ENCODE measurements around the gene MRGPRE.

The MRGPRE gene

DNA sequence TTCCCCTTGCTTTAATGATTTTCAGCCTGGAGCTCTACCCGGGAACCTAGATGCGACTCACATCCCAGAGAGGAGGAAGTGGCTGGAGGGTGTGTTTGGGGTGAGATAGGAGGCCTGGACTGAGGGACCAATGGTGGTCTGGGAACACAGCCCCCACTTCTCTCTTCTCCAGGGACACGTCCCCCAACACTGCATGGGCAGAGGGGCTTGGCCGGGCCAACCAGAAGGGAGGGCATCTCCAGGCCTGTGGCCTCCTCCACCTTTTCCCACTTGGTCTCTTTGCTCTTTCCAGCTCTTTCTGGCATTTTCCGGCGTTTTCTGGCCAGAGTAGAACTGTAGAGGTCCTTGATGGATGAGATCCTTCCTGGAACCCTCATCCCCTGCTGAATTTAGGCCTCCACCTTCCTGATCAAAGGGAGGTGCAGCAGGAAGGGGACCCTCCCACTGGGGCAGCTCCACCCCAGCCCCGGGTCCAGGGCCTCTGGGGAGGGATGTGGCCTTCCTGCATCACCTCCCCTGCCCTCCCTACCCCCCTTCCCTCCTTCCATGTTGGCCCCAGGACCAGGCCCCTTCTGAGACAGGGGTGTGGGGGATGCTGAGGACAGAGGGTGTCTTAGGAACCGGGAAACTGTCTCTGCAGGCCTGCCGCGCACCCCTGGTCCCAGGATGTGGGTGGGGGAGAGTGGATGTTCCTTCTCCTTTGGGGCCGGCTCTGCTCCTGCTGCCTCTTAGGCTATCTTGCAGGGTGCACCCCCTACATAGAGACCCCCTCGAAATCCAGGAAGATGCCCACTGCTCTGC, 38.0 kb downstream of the MRGPRE start:
- DNase-seq, result no peak

DNA sequence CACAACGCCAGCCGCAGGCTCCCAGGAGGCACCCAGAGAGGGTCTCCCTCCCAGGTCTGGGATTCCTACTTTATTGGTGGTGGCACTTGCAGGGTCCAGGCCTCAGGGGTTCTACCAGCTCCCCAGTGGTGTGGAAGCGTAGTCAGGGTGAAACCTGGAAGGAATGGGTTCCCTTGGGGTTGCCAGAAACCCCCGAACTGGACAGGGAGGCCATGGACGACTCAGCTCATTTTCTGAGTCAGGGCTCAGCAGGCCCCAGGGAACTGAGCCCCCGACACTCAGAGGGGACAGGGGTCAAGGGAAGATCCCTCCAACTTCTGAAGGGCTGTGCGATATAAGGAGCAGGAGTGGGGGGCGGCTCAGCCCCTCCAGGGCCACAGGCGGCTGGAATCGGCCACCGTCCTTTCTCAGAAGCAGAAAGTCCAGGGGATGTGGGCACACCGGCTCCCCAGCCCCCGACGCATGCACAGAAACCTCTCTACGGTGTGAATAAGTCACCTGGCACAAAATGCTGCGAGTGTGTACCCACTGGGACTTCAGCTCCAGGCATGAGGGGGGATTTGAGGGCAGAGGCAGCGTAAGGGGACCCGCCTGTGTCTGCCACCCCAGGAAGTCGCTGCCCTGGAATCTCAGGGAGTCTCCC, 38.7 kb downstream of the MRGPRE start:
- no peak for DNase-seq

DNA sequence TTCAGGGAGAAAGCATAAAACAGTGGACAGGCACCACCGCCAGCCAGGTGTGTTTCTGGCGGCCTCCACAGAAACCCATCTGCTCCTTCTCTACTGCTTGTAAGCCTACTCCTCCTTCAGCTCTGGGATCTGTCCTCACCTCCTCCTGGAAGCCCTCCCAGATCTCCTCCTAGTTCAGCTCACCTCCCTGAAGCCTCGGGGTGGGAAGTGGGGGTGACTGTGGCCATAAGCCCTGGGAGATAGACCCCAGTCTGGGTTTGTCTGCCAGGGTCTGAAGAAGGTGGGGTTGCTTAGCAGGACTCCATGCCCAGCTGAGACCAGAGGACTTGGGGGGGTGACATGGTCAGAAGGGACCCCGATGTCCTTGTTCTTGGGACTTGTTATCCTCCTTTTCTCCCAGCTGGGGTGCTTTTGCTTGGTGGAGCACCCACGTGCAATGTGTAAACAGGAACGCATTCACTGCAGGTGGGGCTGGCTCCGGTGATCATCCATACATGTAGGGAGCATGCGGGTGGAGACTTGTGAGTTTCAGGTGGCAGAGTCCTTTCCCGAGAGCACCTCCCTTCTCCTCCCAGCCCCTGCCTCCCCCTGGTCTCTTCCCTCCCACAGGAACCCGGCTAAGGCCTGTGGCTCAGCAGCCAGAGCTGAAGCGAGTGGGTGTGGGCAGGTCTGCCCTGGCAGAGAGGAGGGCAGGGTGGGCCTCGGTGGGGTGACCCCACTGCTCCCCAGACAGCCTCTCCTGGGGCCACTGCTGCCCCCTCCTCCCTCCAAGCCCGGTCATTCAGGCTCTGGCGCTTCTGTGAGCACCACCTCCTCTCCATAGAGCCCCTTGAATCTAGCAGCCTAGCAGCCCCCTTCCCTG, 39.5 kb downstream of the MRGPRE start:
- DNase-seq, result no peak

DNA sequence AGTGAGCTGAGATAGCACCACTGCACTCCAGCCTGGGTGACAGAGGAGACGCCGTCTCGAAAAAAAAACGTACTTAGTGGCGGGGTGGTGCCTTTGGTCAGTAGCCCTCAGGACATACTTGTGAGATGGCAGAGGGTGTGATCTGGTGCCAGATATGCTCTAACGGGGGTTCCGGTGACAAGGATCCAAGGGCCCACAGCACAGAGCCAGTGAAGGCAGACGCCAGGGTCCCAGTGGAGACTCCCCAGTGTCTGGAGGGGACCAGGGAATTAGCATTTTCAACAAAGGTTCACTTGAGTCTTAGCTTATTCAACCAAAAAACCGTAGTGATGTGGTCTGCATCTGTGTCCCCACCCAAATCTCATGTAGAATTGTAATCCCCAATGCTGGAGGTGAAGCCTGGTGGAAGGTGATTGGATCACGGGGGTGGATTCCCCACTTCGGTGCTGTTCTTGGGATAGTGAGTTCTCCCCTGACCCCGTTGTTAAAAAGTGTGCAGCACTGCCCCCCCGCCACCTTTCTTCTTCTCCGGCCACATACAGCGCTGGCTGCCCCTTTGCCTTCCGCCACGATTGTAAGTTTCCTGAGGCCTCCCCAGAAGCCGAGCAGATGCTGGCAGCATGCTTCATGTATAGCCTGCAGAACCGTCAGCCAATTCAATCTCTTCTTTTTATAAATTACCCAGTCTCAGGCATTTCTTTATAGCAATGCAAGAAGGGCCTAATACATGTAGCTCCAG, 40.5 kb downstream of the MRGPRE start:
- DNase-seq, result no peak

DNA sequence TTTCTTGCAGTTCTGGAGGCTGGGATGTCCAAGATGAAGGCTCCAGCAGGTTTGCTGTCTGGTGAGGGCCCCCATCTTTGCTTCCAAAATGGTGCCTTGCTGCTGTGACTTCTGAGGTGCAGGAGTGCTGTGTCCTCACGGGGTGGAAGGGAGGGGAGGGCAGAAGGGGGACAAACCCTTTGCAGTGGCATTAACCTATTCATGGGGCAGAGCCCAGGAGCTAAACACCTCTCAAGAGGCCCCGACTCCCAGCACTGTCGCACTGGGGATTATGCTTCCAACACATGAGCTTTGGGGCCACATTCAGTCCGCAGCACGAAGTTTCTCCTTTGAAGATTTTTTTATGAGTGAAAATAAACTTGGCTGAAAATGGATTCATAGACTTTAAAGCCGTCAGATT, 41.6 kb downstream of the MRGPRE start:
- DNase-seq, result no peak

DNA sequence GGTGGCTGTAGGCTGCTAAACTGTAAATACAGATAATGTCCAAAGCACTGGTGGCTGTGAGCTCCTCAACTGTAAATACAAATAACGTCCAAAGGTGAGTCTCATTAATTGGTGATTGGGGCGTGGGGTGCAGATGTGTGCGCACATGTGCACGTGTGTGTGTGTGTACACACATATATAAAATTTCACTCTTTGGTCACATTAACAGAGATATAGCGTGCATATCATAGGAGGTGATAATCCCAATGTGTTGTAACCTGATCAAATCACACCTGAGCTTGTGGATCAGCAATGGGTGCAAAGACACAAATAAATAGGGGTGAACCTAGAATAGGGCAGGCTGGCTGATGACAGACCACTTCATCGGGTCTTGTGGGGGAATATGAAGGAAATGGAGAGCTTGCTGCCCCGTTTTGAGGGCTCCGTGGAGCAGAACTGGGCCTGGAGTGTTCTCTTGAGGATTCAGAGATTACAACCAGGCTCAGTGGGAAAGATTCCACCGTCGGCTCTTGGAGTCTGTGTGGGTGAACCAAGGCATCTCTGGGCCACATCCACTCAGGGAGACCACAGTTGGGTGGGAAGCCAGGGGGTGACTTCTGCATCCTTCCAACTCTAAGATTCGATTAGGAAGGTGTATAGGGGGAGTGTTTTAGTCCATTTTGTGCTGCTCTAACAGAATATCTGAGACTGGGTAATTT, 42.2 kb downstream of the MRGPRE start:
- no peak for DNase-seq

DNA sequence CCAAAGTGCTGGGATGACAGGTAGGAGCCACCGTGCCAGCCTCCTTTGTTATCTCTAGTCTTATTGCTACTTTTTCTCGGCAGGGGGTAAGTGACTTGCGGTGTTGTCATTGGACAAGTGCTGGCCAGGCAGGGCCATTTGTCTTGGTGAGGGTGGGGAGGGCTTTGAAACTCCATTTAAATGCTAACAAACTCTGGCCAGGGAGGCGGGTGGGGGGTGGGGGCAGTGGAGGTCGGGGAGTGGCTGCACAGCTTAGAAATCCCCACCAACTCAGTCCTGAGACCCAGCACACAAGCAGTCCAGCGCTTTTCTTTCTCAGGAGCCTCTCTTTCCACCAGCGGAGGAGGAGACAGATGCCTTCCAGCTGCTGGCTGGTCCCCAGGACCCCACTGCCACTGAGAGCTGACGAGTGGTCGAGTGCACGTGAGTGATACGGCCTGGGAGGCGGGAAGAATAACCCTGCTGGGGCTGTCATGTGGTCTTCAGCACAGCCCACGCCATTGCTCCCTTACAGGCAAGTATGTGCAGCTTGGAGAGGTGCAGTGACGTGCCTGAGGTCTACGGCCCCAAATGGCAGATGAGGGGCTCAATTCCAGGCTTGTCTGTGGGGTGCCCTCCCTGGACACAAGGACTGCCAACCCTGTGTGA, 42.9 kb downstream of the MRGPRE start:
- DNase-seq, result no peak

DNA sequence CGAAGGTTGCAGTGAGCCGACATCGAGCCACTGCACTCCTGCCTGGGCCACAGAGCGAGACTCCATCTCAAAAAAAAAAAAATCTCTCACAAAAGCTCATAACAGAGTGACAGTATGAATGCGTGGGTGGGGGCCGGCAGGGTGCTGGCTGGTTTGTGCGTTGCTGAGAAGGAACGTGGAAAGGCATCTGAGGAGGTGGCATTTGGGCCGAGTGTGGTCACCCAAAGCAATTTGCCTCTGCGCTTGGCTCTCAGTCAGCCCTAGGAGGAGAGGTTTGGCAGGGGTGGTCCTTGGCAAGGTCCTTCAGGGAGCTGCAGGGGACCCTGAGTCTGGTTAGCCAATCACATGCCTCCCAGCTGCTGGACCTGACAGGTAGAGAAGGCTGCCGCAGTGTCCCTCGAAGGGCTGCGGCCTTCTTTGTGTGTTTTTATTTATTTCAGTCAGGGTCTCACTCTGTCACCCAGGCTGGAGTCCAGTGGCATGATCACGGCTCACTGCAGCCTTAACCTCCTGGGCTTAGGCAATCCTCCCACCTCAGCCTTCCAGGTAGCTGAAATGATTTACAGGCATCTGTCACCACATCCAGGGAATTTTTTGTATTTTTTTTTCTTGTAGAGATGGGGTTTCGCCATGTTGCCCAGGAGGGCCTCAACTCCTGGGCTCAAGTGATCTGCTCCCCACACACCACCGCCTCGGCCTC, 43.6 kb downstream of the MRGPRE start:
- no peak for DNase-seq

DNA sequence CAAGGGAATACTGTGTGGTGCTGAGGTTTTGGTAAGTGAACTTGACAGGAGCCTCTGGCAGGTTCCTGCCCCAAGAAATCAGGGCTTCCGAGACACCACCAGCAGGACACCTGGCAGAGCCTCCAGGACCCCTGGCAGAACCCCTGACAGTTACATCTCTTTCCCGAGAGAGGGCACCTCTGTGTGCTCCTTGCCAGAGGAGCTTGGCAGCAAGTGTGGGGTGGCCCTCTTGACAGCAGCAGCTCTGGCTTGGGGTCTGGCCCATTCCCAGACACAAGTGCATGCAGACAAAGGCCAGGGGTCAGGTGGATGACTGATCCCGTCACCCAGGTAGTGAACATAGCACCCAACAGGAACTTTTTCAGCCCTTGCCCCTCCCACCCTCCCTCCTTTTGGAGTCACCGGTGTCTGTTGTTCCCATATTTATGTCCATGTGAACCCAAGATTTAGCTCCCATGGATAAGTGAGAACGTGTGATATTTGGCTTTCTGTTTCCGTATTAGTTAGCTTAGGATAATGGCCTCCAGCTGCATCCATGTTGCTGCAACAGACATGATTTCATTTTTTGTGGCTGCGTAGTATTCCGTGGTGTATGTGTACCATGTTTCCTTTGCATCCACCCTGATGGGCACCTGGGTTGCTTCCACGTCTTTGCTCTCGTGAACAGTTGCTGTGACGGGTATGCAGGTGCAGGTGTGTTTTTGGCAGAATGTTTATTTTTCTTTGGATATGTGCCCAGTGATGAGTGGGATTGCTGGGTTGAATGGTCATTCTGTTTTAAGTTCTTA, 45.9 kb downstream of the MRGPRE start:
- no peak for DNase-seq

DNA sequence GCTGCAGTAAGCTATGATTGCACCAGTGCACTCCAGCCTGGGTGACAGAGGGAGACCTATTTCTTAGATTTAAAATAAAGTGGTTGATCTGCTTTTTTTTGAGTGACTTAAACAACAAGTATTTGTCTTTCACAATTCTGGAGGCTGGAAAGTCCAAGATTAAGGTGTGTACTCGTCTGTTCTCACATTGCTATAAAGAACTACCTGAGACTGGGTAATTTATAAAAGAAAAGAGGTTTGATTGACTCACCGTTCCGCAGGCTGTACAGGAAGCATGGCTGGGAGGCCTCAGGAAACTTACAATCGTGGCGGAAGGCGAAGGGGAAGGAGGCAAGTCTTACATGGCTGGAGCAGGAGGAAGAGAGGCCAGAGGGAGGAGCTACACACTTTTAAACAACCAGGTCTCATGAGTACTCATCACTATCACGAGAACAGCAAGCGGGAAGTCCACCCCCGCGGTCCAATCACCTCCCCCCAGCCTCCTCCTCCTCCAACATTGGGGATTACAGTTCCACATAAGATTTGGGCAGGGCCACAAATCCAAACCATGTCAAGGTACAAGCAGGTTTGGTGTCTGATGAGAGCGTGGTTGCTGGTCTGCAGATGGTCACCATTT, 47.4 kb downstream of the MRGPRE start:
- DNase-seq, result no peak

DNA sequence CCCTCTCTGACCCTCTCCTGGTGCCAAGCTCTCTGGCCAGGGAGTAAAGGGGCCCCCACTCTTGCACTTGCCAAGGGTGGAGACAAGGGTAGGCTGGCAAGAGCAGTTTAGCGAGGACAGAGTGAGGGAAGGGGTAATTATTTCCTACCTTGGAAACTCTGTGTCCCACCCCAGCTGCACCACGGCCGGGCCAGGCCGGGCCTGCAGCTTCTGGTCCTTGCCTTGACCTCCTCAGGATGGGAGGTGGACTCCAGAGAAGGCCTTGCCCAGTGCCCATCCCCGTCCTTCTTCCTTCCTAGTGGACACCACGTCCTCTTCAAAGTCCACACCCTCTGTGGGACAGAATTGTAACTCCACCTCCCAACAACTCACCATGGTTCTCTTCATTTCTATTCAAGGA, 48.7 kb downstream of the MRGPRE start:
- no peak for DNase-seq

DNA sequence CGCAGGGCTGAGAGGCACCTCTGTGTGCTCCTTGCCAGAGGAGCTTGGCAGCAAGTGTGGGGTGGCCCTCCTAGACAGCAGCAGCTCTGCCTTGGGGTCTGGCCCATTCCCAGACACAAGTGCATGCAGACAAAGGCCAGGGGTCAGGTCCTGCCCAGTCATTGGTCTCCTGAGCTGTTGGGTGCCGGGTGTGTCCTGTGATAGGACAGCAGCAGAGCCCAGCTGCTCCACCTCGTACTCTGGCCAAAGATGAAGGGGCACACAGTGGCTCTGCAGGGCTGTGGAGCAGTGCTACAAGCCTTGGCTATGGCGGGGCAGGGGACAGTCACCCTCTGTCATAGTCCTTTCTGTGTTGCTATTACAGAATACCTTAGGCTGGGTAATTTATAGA, 49.8 kb downstream of the MRGPRE start:
- DNase-seq, result no peak

DNA sequence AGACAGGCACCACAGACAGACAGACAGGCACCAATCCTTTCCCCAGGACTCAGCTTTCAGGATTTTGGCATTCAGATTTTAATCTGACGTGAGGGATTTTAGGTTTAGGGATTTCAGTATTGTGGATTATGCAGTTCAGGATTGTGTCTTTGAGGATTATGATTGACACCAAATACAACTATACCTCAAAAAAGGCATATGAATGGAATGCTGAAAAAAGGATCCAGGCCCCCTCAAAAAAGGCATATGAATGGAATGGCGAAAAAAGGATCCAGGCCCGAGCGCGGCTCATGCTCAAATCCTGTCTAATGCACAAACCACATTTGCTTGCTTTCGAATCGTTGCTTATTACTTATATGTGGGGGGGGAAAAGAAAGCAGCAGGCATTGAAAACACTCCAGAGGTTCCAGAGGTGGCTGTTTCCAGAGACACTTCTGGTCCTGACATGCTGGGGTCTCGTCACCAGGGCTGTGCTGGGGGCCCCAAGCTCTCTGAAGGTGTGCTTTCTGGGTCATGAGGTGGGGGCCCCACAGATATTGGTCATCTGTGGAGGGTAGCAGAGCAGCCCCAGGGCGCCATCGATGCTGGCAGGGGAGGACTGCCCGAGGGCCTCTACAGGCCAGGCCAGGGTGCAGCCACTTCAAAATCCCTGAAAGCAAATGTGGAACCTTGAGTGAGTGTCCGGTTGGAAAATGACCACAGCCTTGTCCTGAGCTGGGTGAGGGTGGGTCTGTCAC, 50.3 kb downstream of the MRGPRE start:
- no peak for DNase-seq

DNA sequence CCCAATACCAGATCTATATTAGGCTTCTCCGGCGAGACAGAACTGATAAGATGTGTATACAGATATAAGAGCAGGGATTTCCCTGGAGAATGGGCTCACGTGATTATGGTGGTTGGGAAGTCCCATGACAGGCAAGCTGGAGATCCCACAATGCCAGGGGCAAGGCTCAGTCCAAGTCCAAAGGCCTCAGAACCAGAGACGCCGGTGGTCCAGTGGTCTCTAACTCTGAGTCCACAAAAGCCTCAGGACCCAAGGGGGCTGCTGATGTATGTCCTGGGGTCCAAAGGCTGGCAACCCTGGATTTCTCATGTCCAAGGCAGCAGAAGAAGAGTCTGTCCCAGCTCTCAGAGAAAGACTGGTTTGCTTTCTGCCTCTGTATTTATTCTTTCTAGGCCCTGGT, 51.3 kb downstream of the MRGPRE start:
- no peak for DNase-seq

DNA sequence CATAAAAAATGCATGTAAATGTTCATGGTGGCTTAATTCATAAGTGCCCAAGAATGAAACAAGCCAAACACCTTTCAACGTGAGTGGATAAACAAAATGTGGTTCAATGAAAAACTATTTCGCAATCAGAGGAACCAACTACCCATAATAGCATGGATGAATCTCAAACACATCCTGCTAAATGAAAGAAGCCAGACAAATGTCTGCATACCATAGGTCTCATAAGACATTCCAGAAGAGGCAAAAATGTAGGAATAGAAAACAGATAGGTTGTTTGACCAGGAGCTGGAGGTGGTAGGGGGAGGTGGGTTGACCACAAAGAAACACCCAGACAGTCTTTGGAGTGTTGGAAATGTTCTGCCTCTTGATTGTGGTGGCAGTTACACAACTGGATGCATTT, 53.9 kb downstream of the MRGPRE start:
- DNase-seq, result no peak

DNA sequence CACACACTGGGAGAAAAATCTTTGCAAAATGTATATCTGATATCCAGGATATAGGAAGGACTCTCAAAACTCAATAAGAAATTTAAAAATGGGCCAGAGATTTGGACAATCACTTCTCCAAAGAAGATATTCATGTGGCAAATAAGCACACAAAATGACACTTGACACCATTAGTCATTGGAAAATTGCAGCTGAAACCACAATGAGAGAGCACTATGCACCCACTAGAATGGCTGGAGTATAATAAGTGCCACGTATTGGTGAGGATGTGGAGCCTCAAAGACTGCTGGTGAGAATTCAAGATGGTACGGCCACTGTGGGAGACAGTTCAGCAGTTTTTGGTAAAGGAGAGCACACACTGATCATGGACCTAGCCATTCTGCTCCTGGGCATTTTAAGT, 54.3 kb downstream of the MRGPRE start:
- DNase-seq, result no peak
